Central memory CD8-positive, alpha-beta T cell (primary cell): ENCODE data around the gene BNC2.

ENCODE experiments used
- ATAC-seq: fragments of 150-1000 bp; cut with Tn5 transposase; replicated peaks from 2 replicates; pipeline ENCODE4 v1.10.0; 2022; ENCODE audit warnings: mild to moderate bottlenecking, moderate FRiP score, moderate number of reproducible peaks; ENCODE audit not compliant: poor library complexity, severe bottlenecking; ENCODE audit errors: extremely low read depth
- DNase-seq, 2 donors: peaks; one replicate each; pipeline ENCODE4 v3.0.0; 2021; ENCODE audit warnings: low spot score in 2 of 2
- H3K27ac Mint-ChIP-seq: one replicate; pipeline ENCODE4 v1.8.0; 2022; ENCODE audit warnings: low read depth, mild to moderate bottlenecking, moderate library complexity, mixed read lengths
- H3K27me3 Mint-ChIP-seq: one replicate; pipeline ENCODE4 v1.8.0; 2022; ENCODE audit warnings: mixed read lengths
- H3K36me3 Mint-ChIP-seq: one replicate; pipeline ENCODE4 v1.8.0; 2022; ENCODE audit warnings: mild to moderate bottlenecking, moderate library complexity, mixed read lengths; ENCODE audit not compliant: insufficient read depth
- H3K4me1 Mint-ChIP-seq: one replicate; pipeline ENCODE4 v1.8.0; 2022; ENCODE audit warnings: mixed read lengths
- H3K4me3 Mint-ChIP-seq: one replicate; pipeline ENCODE4 v1.8.0; 2022; ENCODE audit warnings: mild to moderate bottlenecking, moderate library complexity, mixed read lengths
- H3K9me3 Mint-ChIP-seq: one replicate; pipeline ENCODE4 v1.8.0; 2022; ENCODE audit warnings: mixed read lengths

BNC2 gene

GRCh38 chr9:16563446-16563845 is 307.0 kb downstream of the BNC2 start:
- Mint-ChIP-seq H3K27ac (no peak overlapping the region), H3K27me3 (no peaks in the 10 kb centered on the region), H3K4me1 (no peaks in the 10 kb centered on the region), H3K4me3 (no peak overlapping the region), H3K9me3 (peaks cover 17% of the 10 kb centered on the region), H3K36me3 (no peaks in the 10 kb centered on the region)
- DNase-seq (no peak), ATAC-seq (no peak)

- ATAC-seq (no peak), DNase-seq (no peak)
- Mint-ChIP-seq H3K4me1 (no peaks in the 10 kb centered on the region), H3K36me3 (no peaks in the 10 kb centered on the region), H3K27ac (no peak overlapping the region), H3K27me3 (no peaks in the 10 kb centered on the region), H3K4me3 (no peak overlapping the region), H3K9me3 (peaks cover 17% of the 10 kb centered on the region)
Observed at GRCh38 chr9:16561121-16561520, 309.3 kb downstream of the BNC2 start.

GRCh38 chr9:16559418-16560188 is 310.9 kb downstream of the BNC2 start:
- Mint-ChIP-seq H3K9me3 (peaks cover 11% of the 10 kb centered on the region), H3K4me1 (no peaks in the 10 kb centered on the region), H3K36me3 (no peaks in the 10 kb centered on the region), H3K27ac (no peak overlapping the region), H3K4me3 (no peak overlapping the region), H3K27me3 (no peaks in the 10 kb centered on the region)
- ATAC-seq (no peak), DNase-seq (no peak)

GRCh38 chr9:16555802-16556201 is 314.7 kb downstream of the BNC2 start:
- H3K9me3 Mint-ChIP-seq = peaks cover 26% of the 10 kb centered on the region
- H3K4me1 Mint-ChIP-seq = no peaks in the 10 kb centered on the region
- H3K27ac Mint-ChIP-seq = no peak overlapping the region
- ATAC-seq = no peak
- H3K27me3 Mint-ChIP-seq = no peaks in the 10 kb centered on the region
- no peak for DNase-seq
- no peaks in the 10 kb centered on the region for H3K36me3 Mint-ChIP-seq
- H3K4me3 Mint-ChIP-seq = no peak overlapping the region

- no peak overlapping the region for H3K4me3 Mint-ChIP-seq
- ATAC-seq = no peak
- H3K27ac Mint-ChIP-seq = no peak overlapping the region
- H3K4me1 Mint-ChIP-seq = no peaks in the 10 kb centered on the region
- no peaks in the 10 kb centered on the region for H3K36me3 Mint-ChIP-seq
- no peak for DNase-seq
- H3K27me3 Mint-ChIP-seq = no peaks in the 10 kb centered on the region
- peaks cover 21% of the 10 kb centered on the region for H3K9me3 Mint-ChIP-seq
Observed at GRCh38 chr9:16553869-16554540, 316.5 kb downstream of the BNC2 start.

GRCh38 chr9:16552252-16552651 is 318.2 kb downstream of the BNC2 start:
- no peak for DNase-seq
- H3K9me3 Mint-ChIP-seq = peaks cover 29% of the 10 kb centered on the region
- H3K36me3 Mint-ChIP-seq = no peaks in the 10 kb centered on the region
- no peak overlapping the region for H3K4me3 Mint-ChIP-seq
- H3K27me3 Mint-ChIP-seq = no peaks in the 10 kb centered on the region
- H3K4me1 Mint-ChIP-seq = no peaks in the 10 kb centered on the region
- no peak overlapping the region for H3K27ac Mint-ChIP-seq
- no peak for ATAC-seq

- Mint-ChIP-seq H3K27ac (no peak overlapping the region), H3K36me3 (no peaks in the 10 kb centered on the region), H3K4me3 (no peak overlapping the region), H3K9me3 (peaks cover 32% of the 10 kb centered on the region), H3K4me1 (no peaks in the 10 kb centered on the region), H3K27me3 (no peaks in the 10 kb centered on the region)
- ATAC-seq = no peak
- DNase-seq = no peak
Observed at GRCh38 chr9:16551692-16552091, 318.8 kb downstream of the BNC2 start.

- DNase-seq = no peak
- Mint-ChIP-seq H3K4me3 (no peak overlapping the region), H3K9me3 (peaks cover 25% of the 10 kb centered on the region), H3K4me1 (no peaks in the 10 kb centered on the region), H3K36me3 (no peaks in the 10 kb centered on the region), H3K27me3 (no peaks in the 10 kb centered on the region), H3K27ac (no peak overlapping the region)
- ATAC-seq = no peak
Observed at GRCh38 chr9:16545639-16546038, 324.8 kb downstream of the BNC2 start.

- Mint-ChIP-seq H3K36me3 (no peaks in the 10 kb centered on the region), H3K4me3 (no peak overlapping the region), H3K27me3 (no peaks in the 10 kb centered on the region), H3K9me3 (peaks cover 25% of the 10 kb centered on the region), H3K27ac (no peak overlapping the region), H3K4me1 (no peaks in the 10 kb centered on the region)
- ATAC-seq (no peak), DNase-seq (no peak)
Observed at GRCh38 chr9:16544842-16545241, 325.6 kb downstream of the BNC2 start.

- Mint-ChIP-seq H3K4me1 (no peaks in the 10 kb centered on the region), H3K27ac (no peak overlapping the region), H3K36me3 (no peaks in the 10 kb centered on the region), H3K27me3 (no peaks in the 10 kb centered on the region), H3K9me3 (peaks cover 19% of the 10 kb centered on the region), H3K4me3 (no peak overlapping the region)
- DNase-seq (no peak), ATAC-seq (no peak)
Observed at GRCh38 chr9:16543686-16544085, 326.8 kb downstream of the BNC2 start.

GRCh38 chr9:16543225-16543624 is 327.2 kb downstream of the BNC2 start:
- DNase-seq (no peak), ATAC-seq (no peak)
- H3K9me3 Mint-ChIP-seq = peaks cover 19% of the 10 kb centered on the region
- no peak overlapping the region for H3K4me3 Mint-ChIP-seq
- H3K27ac Mint-ChIP-seq = no peak overlapping the region
- H3K27me3 Mint-ChIP-seq = no peaks in the 10 kb centered on the region
- no peaks in the 10 kb centered on the region for H3K4me1 Mint-ChIP-seq
- no peaks in the 10 kb centered on the region for H3K36me3 Mint-ChIP-seq

- DNase-seq (no peak), ATAC-seq (no peak)
- Mint-ChIP-seq H3K27me3 (no peaks in the 10 kb centered on the region), H3K4me3 (no peak overlapping the region), H3K36me3 (no peaks in the 10 kb centered on the region), H3K4me1 (no peaks in the 10 kb centered on the region), H3K27ac (no peak overlapping the region), H3K9me3 (peaks cover 15% of the 10 kb centered on the region)
Observed at GRCh38 chr9:16542290-16542689, 328.2 kb downstream of the BNC2 start.
